ENCODE results near the gene MUC21.

Gene MUC21

DNA sequence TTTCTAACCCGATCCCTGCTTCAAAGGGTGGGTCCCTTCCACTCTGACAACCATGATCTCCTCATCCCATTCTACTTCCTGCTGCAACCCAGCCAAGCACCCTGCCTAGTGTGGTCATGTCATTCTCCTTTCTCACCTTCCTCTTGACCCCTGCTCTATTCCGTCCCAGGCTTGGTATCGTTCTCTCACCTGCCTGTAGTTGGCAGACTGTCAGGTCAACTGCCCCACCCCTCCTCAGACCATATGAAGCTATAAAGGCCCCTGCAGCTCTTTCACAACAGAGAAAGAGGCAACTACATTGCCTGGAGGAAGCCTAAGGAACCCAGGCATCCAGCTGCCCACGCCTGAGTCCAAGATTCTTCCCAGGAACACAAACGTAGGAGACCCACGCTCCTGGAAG, at the start of gene MUC21:
MUC21 (plus strand) TSS at position 280 of the 400 bp plus-strand sequence. CDS start 241 bp downstream, outside the sequence.
- TF ChIP-seq, protein P1, sequence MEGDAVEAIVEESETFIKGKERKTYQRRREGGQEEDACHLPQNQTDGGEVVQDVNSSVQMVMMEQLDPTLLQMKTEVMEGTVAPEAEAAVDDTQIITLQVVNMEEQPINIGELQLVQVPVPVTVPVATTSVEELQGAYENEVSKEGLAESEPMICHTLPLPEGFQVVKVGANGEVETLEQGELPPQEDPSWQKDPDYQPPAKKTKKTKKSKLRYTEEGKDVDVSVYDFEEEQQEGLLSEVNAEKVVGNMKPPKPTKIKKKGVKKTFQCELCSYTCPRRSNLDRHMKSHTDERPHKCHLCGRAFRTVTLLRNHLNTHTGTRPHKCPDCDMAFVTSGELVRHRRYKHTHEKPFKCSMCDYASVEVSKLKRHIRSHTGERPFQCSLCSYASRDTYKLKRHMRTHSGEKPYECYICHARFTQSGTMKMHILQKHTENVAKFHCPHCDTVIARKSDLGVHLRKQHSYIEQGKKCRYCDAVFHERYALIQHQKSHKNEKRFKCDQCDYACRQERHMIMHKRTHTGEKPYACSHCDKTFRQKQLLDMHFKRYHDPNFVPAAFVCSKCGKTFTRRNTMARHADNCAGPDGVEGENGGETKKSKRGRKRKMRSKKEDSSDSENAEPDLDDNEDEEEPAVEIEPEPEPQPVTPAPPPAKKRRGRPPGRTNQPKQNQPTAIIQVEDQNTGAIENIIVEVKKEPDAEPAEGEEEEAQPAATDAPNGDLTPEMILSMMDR (IDR thresholded peaks at IDR 0.05; ENCODE audit: control insufficient read depth, insufficient read depth, low read depth, low read length, missing control alignments), result no peak
- H3K4me3 ChIP-seq (ENCODE audit: control insufficient read depth, low read depth, low read length), result no peak within 1 kb of the TSS
- DNase-seq (ENCODE audit: low read depth), result no peak

DNA sequence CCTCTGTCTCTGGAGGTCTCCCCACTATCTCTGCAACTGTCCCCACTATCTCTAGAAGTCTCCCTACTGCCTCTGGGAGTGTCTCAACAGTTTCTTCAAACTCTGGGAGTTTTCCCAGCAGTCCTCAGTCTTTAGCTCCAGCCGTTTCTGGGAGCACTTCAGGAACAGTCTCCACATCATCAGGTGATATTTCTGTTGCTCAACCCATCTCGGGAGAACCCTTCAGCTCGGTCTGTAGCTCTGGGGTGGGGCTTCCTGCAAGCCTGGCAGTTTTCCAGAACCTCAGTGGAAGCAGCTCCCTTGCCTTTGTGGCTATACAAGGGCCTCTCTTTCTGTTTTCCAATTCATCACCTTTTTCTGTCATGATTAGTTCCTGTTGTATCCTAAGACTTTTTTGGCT, 48.5 kb upstream of the MUC21 start:
- no peak overlapping the region for H3K4me3 ChIP-seq (ENCODE audit: control insufficient read depth, low read depth, low read length)
- TF ChIP-seq, protein P1 (IDR thresholded peaks at IDR 0.05; ENCODE audit: control insufficient read depth, insufficient read depth, low read depth, low read length, missing control alignments), result no peak
- no peak for DNase-seq (ENCODE audit: low read depth)

DNA sequence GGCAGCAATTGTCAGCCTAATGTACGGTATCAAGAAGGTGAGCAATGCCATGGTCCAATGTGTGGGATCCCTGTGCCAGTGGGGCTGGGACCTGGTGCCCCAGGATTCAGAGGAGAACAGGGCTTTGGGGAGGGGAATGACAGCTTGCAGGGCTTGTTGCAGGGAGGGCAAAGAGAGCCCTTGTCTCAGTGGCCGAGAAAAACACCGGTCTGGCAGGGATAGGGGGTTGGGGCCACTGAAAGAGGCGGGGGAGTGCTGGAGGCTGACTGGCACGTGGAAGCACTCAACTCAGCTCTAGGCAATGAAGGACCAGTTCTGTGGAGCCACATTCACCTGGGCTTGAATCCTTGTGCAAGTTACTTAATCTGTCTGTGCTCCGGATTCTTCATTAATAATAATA, 46.3 kb upstream of the MUC21 start:
- no peak overlapping the region for H3K4me3 ChIP-seq (ENCODE audit: control insufficient read depth, low read depth, low read length)
- TF ChIP-seq, protein P1 (IDR thresholded peaks at IDR 0.05; ENCODE audit: control insufficient read depth, insufficient read depth, low read depth, low read length, missing control alignments), result no peak
- DNase-seq (ENCODE audit: low read depth), result no peak

DNA sequence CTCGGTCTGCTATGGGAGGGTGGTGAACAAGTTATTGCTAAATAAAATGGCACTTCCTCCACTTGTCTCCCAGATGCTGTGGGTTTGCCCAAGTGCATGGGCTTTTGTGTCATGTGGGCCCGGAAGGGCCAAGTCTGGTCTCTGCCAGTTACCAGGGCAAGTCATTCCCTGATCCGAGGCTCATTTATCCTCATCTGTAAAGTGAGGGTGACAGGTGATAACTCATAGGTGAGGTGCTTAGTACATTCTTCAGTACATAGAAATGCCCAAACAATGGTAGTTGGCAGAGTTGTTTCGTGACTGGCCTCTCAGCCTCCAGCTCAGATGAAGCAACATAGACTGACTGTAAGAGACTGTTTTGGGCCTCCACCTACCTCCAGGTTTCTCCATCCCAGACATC, 44.8 kb upstream of the MUC21 start:
- DNase-seq (ENCODE audit: low read depth), result no peak
- TF ChIP-seq, protein P1 (IDR thresholded peaks at IDR 0.05; ENCODE audit: control insufficient read depth, insufficient read depth, low read depth, low read length, missing control alignments), result no peak
- no peak overlapping the region for H3K4me3 ChIP-seq (ENCODE audit: control insufficient read depth, low read depth, low read length)

DNA sequence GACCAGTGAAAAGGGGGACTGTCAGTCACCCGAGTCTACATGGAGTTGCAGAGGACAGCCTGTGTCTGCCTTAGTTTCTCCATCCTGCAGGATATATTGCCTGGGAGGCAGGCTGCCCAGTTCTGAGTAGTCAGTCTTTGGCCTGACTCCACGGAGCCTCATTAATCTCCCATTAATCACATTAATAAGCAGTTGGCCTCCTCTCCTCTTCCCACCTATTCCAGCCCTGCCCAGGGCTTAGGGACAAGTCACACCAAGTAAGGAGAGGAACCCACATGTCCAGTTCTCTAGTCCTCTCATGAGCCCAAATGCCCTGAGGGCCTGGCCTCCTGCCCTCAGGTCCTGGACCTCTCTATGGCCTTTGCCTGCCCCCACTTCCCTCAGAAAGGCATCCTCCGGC, 44.0 kb upstream of the MUC21 start:
- H3K4me3 ChIP-seq (ENCODE audit: control insufficient read depth, low read depth, low read length), result no peak overlapping the region
- DNase-seq (ENCODE audit: low read depth), result no peak
- TF ChIP-seq, protein P1 (IDR thresholded peaks at IDR 0.05; ENCODE audit: control insufficient read depth, insufficient read depth, low read depth, low read length, missing control alignments), result no peak

DNA sequence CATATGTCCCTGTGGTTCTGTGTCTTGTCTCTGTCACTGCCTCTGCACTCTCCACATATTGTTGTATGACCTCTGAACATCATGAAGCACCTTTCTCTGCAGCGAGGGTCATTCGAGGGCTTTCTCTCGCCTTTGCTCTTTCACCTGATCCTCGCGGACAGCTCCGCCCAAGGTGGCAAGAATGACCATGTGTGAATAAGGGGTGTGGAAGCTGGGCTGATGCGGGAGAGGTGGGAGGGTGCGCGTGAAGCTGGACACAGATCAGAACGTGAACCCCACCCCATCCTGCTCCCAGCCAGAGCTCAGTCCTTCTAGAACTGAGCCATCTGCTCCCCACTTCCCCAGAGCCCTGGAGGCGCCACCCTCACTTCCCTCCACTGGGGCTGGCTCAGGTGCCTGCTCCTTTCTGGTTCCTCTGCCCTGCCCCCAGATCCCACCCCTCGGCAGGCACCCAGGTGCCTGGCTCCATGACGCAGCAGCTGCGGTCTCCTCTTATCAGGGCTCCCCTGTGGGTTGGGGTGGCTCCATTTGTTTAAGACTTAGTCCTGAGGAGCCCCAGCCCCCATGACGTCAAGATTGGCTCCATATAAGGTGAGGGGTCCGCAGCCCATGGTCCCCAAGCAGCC, 43.0 kb upstream of the MUC21 start, which contains the start of gene MUCL3:
MUCL3 (plus strand) TSS at position 613 of the 626 bp plus-strand sequence. CDS start 27 bp downstream, outside the sequence.
- DNase-seq (ENCODE audit: low read depth), result no peak
- no peak within 1 kb of the TSS for H3K4me3 ChIP-seq (ENCODE audit: control insufficient read depth, low read depth, low read length)
- TF ChIP-seq, protein P1 (IDR thresholded peaks at IDR 0.05; ENCODE audit: control insufficient read depth, insufficient read depth, low read depth, low read length, missing control alignments), result no peak

Measured in AG09309 (cell line).